AML-193 (cell line): ENCODE results near the gene PUM1.

Experiments
- DNase-seq, 2 experiments: peaks; one replicate each; lab custom pipeline; 2025; lab: John Stamatoyannopoulos, UW

The PUM1 gene

DNA sequence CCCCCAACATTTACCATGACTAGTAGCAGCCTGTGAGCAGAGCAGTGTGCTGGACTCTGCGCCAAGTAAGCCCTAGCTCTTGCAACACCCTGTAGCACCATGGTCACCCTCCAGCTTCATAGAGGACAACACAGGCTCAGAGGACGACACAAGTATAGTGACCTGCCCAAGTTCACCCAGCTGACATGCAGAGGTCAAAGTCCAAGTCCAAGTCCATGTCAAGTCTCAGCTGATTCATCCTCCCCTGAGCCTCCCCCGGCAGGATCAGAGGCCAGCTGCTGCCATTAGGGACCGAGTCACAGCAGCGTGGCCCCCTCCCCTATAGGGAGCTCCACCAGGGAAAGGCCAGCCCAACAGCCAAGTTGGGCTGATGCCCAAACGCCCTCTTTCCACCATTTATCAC, 172.8 kb downstream of the PUM1 start:
- DNase-seq: no peak

DNA sequence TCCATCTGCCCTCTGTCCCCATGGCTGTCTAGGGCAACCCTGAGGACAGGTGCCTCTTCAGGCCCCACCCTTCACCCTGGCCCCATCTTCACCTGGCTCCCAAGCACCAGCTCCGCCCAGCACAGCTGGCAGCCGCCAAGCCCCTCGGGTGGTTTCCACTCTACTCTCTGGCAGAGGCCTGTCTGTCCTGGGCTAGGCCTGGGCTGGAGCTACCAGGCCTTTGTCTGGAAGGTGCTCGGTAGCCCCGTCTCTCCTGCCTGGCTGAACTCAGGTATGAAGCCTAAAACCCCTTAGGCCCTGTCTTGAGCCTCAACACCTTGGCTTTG, 174.3 kb downstream of the PUM1 start:
- no peak for DNase-seq

DNA sequence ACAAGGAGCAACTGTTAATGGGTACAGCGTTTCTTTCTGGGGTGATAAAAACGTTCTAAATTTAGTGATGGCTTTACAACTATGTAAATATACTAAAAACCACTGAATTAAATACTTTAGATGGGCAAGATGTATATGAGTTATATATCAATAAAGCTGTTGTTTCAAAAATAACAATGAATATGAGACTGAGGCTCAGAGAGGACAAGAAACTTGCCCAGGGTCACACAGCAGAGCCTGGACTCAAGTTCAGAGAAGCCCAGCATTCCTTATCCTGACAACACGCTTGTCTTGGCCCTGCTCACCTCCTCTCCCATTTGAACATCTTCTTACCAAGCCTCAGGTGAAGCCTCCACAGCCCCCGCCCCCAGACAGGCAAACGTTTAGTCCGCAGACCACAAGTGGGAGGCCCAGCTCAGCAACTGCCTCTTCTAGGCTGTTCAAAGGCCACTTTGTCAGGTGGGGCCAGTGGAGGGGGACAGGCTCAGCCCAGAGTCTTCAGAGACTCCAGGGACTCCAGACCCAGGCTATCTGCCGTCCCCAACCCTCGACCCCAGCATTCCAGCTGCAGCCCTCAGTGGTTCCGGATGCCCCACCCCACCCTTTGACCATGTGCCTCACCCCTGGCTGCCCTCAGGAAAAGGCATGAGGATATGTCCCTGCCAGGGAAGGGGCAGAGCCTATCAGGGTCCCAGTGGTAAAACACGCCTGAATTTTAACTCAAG, 174.9 kb downstream of the PUM1 start:
- no peak for DNase-seq

DNA sequence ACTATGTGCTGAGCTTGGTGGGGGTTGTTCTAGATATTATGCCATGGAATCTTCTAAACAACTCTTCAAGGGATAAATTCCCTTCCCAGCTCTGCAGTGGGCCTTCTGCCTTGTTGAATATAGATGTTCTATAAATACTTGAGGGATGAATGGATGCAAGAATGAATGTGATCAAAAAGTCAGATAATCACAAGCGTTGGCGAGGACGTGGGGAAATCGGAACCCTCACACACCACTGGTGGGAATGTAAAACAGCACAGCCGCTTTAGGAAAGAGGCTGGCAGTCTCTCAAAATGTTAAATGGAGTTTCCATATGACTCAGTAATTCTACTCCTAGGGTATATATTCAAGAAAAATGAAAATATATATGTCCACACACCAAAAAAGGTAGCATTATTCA, 176.0 kb downstream of the PUM1 start:
- no peak for DNase-seq

DNA sequence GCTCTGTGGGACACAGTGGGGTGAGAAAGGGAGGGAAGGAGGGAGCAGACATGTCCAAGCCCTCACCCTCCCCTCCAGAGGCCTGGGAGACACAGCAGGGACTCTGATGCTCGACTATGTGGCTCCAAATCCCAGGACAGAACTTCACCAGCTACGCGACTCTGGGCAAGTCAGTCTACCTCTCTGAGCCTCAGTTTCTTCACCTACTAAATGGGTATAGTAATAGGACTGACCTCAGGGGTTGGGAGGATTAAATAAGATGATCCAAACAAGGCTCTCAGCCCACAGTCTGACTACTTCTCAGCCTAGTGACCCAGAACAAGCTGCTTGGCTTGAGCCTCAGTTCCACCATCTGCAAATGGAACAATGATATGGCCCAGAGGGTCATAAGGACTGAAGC, 176.5 kb downstream of the PUM1 start:
- no peak for DNase-seq

DNA sequence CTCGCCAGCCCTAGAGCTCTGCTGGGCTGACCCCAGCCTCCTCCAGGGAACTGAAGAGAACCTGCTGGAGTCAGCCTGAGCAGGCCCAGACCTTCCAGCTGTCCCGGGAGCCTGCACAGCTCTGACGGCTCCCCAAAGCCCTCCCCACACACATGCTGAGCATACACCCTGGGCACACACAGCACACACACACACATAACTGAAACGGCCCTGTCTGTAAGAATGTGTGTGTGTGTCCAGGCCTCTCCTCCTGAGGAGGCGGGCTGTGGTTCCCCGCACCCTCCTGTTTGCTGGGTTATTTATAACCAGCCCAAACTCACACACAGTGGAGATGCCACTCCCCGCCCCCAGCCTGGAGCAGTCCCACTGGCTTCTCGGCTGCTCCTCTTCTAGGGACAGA, 177.1 kb downstream of the PUM1 start:
- no peak for DNase-seq

DNA sequence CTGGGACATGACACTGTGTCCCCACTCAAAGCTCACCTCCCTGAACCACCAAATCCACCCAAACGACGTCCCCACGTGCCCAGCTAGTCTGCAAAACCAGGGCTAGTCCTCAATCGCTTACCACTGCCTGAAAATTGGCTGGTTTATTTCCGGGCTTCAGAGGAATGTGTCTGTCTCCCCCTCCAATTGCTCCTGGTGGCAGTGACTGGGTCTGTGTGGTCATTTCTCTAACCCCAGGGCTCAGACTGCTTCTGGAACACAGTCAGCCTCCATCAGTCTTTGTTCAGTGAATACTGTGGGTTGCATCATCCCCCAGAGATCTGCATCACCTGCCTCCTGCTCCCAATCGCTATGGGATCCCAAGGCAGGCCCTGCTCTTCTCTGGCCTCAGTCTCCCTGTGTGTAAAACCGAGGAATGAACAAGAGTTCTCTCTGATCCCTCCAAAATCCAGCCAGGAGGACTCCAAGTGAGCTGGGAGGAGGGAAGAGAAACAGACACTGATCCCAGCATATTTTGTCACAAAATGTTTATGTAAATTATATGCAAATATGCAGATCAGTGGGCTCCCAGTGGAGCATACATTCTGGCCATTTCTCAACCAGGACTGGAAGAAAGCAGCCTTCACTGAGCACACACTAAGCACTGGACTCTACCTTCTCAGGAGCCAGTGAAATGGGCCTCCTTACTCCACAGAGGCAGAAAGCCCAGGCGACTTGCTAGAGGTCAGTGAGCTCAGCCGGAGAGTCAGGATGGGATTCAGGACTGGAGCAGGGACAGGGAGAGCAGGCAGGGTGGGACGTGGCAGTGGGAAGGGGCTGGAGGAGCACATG, 177.8 kb downstream of the PUM1 start:
- DNase-seq: no peak

DNA sequence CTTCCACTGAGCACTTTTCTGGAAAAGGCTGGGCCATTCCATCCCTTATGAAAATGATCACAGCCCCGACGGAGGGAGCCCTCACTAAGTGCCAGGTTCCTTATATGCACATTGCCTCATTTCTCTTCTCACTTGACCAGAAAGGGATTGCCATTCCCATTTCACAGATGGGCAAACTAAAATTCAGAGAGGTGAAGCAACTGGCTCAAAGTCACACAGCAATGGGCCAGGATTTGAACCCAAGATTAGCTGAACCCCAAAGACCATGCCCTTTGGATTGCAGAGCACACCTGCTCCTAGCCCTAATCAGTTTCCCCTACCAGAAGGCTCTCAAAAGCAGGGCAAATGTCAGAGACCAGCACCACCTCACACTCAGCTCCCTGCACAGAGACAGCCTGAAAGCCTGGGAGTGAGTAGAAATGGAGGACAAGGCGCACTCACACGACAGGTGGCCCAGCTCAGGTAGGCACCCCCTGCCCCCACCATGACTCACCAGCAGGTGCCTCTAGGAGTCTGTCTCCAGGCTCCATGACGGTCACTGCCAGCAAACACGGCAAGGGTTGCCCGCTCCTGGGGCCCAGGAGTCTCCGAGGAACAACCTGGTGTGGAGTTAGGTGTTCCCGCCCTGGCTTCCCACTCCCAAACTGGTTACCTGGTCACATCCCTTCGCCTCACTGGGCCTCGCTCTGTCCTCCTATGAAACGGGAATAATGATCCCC, 178.6 kb downstream of the PUM1 start:
- no peak for DNase-seq

DNA sequence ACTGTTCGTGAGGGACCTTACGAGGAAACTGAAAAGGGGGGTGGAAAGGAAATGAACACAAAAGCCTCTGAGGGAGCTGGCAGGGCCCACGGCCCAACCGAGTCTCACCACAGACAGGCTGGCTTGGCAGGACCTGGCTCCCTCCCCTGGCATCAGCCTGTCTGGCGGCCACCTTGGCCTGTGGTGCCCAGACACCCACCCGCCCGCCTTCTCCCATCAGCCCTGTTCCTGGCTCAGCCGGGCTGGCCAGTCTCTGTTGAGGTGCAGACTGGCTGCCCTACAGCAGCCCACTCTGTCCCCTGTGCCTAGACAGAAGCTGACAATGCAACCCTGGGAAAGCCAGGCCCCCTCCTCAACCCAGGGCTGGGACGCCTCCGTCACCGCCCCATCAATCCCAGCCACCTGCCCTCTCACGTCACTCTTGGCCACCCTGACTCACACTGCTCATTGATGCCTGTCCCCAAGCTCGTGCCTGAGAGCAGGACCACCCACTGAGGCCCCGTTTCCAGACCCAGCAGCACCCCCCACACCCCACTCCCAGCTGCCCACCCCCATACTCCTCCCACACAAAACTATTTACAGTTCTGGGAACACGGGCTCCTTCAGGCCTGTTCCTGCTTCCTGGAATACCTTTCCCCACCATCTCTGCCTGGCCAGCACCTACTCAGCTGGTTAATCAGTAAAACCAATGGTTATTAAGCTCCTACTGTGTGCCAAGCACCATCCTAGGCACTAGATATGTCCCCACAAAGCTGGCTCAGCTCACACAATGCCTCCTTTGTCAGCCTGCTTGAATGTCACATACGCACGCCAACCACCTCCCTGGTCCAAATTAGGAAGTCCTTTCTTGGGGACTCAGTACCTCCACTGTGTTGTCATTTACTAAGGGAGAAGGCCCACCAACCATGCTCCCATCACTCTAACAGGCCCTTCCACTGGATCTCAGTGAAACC, 179.7 kb downstream of the PUM1 start:
- DNase-seq: no peak

DNA sequence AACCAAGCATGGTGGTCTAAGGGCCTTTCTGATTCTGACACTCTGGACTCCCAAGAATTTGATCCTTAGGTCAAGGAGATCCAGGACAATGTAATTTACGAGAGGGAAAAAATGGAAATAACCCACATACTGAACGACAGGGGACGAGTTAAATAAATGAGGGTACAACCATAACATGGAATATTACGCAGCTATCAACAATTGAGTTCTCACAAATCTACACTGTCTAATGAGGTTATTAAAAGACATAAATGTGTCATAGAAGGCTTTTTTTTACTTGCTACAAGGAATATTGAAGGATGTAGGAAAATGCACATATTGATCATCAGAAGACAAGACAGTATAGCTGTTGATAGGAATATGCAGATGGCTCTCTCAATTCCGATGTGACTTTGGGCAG, 180.8 kb downstream of the PUM1 start:
- DNase-seq: no peak

DNA sequence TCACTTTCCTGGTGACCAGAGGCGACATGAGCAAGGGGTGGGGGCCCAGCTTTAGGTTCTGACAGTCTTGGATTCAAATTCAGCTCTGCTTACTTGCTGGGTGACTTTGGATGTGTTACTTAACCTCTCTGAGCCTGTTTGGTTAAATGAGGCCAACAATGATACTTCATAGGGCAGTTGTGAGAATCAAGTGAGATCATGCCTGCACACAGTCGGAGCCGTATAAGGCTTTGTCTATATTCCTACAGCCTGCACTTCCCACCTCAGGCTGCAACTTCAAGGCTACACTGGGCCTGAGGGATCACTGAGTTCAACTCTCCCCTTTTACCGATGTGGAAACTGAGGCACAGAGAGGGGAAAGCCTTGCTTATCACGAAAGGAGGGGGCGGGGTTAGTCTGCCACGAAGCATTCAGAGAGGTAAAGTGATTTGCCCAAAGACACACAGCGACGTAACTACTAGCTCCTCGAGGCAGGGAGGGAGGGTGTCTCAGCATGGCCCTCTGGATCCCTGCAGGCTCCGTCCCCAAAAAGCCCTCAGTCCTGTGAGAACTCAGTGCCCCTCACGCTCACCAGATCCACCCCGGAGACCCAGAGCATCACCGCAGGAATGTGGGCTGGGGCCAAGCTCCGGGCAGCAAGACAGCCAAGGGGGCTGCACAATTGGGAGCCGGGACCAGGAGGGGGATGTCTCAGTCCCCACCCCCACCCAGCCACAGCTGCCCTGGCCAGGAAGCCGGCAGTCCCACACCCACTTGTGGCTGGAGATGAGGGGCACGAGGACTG, 181.9 kb downstream of the PUM1 start:
- DNase-seq: no peak

DNA sequence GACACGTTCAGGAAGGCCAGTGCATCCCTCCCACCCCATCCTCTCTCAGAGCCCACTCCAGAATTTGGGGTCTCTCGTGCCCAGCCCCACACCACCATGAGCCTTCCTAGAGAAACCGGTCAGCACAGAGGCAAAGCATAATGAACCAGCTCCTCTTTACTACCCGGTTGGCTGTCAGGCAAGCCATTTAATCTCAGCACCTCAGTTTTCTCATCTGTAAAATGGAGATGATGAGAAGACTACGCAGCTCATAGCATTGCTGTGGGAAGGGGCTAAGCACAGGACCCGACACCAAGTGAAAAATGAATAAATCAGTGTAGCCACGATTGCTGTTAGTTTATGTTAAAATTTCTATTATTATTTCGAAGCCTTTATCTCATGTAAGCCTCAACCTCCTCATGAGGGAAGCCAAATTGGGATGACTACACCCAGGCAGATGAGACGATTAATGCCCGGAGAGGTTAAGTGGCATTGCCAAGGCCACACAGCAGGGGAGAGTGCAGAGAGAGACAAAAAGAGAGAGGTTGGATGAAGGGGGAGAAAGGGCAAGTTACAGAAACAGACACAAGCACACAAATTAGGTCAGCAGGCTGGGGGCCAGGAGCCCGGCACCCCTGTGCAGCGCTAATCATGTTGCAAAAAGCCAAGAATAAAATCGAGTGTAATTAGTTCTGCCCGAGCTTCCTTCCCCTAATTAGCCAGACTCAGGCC, 182.7 kb downstream of the PUM1 start:
- no peak for DNase-seq
